HG03342 (cell line): ENCODE results near the gene LMNTD2.
A peak's percentile ranks its signal among the peaks of the same experiment; 100 is the strongest.
"Not testable (repeated sequence)": the region's sequence is repeated elsewhere in the genome, so short reads cannot be mapped to it uniquely, and the experiment has no call there.

Experiments
- ATAC-seq: cut with Tn5 transposase; IDR thresholded peaks from one replicate; pipeline ENCODE4 v1.9.1; 2021; ENCODE audit warnings: mild to moderate bottlenecking, moderate library complexity; ENCODE audit not compliant: unreplicated experiment

LMNTD2 gene

GRCh38 chr11:516918-517685 lies 43.4 kb downstream of the LMNTD2 start:
- not testable (repeated sequence) for ATAC-seq

DNA sequence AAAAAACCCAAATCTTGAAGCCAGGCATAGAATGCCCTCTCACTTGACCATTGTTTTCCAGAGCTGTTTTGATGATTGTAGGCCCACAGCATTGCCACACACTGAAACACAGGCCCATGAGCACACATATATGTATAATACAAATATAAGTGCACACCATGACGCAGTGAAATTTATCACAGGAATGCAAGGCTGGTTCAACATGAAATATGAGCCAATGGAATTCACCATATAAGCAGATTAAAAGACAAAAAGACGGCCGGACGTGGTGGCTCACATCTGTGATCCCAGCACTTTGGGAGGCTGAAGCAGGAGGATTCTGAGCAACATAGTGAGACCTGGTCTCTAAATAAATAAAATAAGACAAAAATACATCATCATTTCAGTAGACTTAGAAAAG lies 44.1 kb downstream of the LMNTD2 start:
- ATAC-seq: no peak

GRCh38 chr11:515131-515530 lies 45.4 kb downstream of the LMNTD2 start:
- ATAC-seq: no peak

GRCh38 chr11:514606-515005 lies 45.9 kb downstream of the LMNTD2 start:
- ATAC-seq: no peak

GRCh38 chr11:512761-513595 lies 47.6 kb downstream of the LMNTD2 start:
- no peak for ATAC-seq

DNA sequence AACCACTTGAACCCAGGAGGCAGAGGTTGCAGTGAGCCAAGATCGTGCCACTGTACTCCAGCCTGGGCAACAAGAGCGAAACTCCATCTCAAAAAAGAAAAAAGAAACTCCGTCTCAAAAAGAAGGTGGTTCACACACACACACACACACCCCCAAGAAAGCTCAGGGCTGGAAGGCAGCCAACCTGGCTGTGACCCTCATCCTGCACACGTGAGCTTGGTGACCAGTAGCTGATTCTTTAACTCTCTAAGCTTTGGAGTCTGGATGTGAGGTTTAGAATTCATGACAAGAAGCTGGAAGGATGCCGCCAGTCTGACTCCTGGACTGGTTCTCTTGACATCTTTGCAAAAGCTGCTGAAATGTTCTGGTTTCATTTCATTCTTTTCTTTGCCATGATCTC lies 51.6 kb downstream of the LMNTD2 start:
- no peak for ATAC-seq

GRCh38 chr11:507727-508515 lies 52.6 kb downstream of the LMNTD2 start:
- no peak for ATAC-seq

DNA sequence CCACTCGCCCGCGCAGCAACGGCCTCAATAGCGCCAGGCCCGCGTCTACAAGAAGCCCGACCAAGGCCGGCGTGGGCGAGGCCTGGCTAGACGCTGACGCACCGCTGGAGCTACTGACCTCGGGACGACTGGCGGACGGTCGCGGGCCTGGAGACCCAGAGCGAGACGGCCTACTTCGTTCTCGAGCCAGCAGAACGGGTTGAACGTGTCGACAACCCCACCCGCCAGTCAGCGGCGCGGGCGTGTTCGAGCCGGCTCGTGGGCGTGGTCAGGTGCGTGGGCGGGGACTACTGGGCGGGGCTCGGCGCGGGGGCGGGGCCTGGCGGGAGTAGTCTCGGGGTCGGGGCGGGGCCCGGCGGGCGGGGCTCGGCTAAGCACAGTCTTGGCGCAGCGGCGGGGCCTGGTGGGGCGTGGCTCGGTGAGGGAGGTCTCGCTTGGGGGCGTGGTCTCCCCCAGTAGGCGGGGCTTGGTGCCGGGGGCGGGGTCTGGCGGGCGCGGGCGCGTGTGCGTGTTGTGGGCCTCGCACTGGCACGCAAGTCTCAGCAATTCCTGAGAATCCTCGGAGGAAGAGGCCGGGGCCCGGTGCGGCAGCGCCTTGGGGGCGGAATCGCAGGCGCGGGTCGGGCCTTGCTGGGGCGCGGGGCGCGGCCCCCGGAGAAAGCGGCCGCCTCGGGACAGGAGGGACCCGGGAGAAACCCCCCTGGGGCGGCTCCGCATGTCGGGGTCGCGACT lies 53.4 kb downstream of the LMNTD2 start, which contains the start of gene RNH1:
RNH1 (minus strand) TSS at position 248 of the 732 bp plus-strand sequence. CDS start 5,080 bp downstream, outside the sequence.
- peak; percentile 43 for ATAC-seq

DNA sequence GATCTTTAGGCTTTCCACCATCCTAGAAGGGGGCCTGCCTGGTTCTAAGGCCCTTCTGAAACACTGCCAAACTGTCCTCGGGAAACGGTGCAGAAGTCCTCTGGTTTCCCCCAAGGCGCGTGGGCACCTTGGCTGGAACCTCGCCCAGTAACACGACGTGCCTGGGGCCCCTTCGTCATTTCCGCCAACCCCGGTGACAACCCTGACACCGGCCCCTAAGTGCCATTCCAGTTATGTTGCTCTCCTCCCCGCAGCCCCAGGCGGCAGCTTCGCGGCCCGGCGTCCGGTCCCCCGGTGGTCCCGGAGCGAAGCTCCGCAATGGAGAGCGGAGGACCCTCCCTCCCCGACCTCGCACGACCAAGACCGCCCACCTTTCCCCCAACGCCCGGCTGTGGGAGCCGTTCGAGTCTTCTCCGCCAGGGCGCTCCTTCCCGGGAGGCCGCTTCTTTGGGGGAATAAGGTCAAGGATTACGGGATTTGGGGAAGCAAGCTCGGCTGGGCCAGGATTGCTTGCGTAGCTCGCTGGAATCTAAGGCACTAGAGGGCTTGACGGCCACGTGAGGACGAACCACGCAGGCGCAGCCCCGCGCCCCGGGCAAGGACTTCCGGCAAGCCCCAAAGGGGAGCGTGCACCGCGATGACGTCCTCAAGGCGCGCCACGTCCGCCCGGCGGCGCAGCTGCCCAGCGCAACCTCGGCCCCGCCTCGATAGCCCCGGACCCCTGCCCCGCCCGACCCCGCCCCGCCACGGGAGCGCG lies 54.1 kb downstream of the LMNTD2 start:
- peak; percentile 71 for ATAC-seq

DNA sequence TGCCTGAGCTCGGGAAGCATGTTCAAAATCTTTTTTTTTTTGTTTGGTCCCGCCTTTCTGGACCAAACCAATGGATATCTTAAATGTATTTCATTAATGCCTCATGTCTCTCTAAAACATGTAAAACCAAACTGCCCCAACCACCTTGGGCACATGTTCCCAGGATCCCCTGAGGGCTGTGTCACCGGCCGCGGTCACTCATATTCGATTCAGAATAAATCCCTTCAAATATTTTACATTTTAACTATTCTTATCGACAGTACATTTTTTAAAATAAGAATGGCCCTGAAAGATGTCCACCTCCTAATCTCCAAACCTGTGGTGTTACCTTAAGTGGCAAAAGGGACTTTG lies 55.6 kb downstream of the LMNTD2 start:
- ATAC-seq: no peak
